ENCODE results near the gene LEF1. TPM values are rescaled to one million over a fixed set of nuclear protein-coding genes. Genes with fewer than 3 reads are reported as not detected.

Gene LEF1
- total and polyA plus RNA-seq, 2 of the 8 experiments (the other 6 are each of a cell fraction or from before 2014, with no cell fraction given): 2.6 to 5.2 TPM

GRCh38 chr4:108018884-108019187, 149.9 kb downstream of the LEF1 start:
- Histone ChIP-seq H2BK15ac (ENCODE audit: low read length) (no peak overlapping the region), H2BK5ac (ENCODE audit: low read depth, low read length) (no peak overlapping the region), H3K27me3 (replicated peaks in 1 of 4; ENCODE audit: control insufficient read depth in 3 of 4, extremely low read depth in 1 of 4, insufficient read depth in 3 of 4, low read length in 3 of 4) (no peaks in the 10 kb centered on the region), H3K4me2 (ENCODE audit: insufficient read depth in 1 of 2, low read depth in 2 of 2, low read length in 2 of 2) (no peak overlapping the region), H3K18ac (ENCODE audit: extremely low read depth, low read length) (no peak overlapping the region), H2BK120ac (replicated peaks; ENCODE audit: low read depth, low read length) (no peak overlapping the region), H3K14ac (ENCODE audit: insufficient read length) (no peak overlapping the region), H4K91ac (replicated peaks; ENCODE audit: insufficient read length, low read length) (no peak overlapping the region), H4K8ac (ENCODE audit: extremely low read depth, insufficient read depth, low read length) (no peak overlapping the region), H3K23ac (ENCODE audit: insufficient read length) (no peak overlapping the region), H3K27ac (ENCODE audit: low read depth, low read length) (no peak overlapping the region), H3K4ac (replicated peaks; ENCODE audit: insufficient read length, low read depth, low read length) (no peak overlapping the region), H2BK20ac (ENCODE audit: low read length) (no peak overlapping the region), H3K4me3 (ENCODE audit: extremely low read depth in 1 of 4, insufficient read depth in 2 of 4, low read depth in 3 of 4, low read length in 4 of 4) (no peak overlapping the region), H3K56ac (replicated peaks; ENCODE audit: insufficient read length, low read depth, low read length) (no peak overlapping the region), H3K79me2 (ENCODE audit: control insufficient read depth in 1 of 2, insufficient read depth in 2 of 2, low read length in 2 of 2) (no peaks in the 10 kb centered on the region), H2BK12ac (ENCODE audit: low read depth, low read length) (no peak overlapping the region), H3K9ac (replicated peaks in 1 of 4; ENCODE audit: extremely low read depth in 1 of 4, low read depth in 3 of 4, low read length in 3 of 4) (no peak overlapping the region), H4K20me1 (replicated peaks in 1 of 2; ENCODE audit: control insufficient read depth in 1 of 2, insufficient read depth in 2 of 2, low read length in 2 of 2) (peaks cover 2% of the 10 kb centered on the region in 2 experiments), H3K23me2 (ENCODE audit: low read depth, low read length) (no peaks in the 10 kb centered on the region), H3K36me3 (ENCODE audit: control insufficient read depth in 2 of 4, insufficient read depth in 4 of 4, low read length in 3 of 4) (peaks cover 0 to 26% (median 15%) of the 10 kb centered on the region in 4 experiments; a peak in 6 of 8 replicates), H2AK5ac (ENCODE audit: low read depth, low read length) (no peak overlapping the region), H3K9me3 (ENCODE audit: insufficient read depth in 2 of 2, low read depth in 1 of 2, low read length in 1 of 2) (no peaks in the 10 kb centered on the region), H3K79me1 (ENCODE audit: low read depth, low read length) (no peaks in the 10 kb centered on the region), H2AFZ (ENCODE audit: low read length) (no peak overlapping the region), H3K4me1 (replicated peaks in 1 of 4; ENCODE audit: control insufficient read depth in 3 of 4, insufficient read depth in 4 of 4, low read length in 3 of 4) (no peaks in the 10 kb centered on the region), H4K5ac (ENCODE audit: insufficient read length, low read depth, low read length) (no peak overlapping the region)
- ChIA-PET POLR2A (ENCODE audit: partially characterized antibody) (interaction anchor here (1.0 to 1.8 kb wide), 2 partner anchors 12 to 28 kb away, joined by 3 to 4 read pairs; no protein-coding TSS in a partner anchor), CTCF (ENCODE audit: partially characterized antibody) (interaction anchor here (0.6 to 9.3 kb wide), 40 partner anchors 10 to 665 kb away, joined by 3 to 119 read pairs (median 3); partner anchors contain the start of gene CYP2U1)
- WGBS, 2 experiments (ENCODE audit: extremely low coverage in 1 of 2, insufficient coverage in 1 of 2, insufficient read length in 1 of 2, insufficient replicate concordance in 2 of 2, low coverage in 1 of 2, low lambda C conversion rate in 2 of 2, missing lambda C conversion rate in 1 of 2): 48% methylated on average over 2 of the region's 2 CpGs; no CpG with 5 or more reads in 1 of the 2 experiments
- no peak for DNase-seq (ENCODE audit: low read depth in 1 of 2, low spot score in 2 of 2)
- FAIRE-seq: no peak
- no peak for TF ChIP-seq CREB1 (IDR thresholded peaks at IDR 0.05)

All from H1 (cell line).